Loucy (cell line): ENCODE results near the gene CHI3L2.

Experiments used
- H2AFZ ChIP-seq: fragments of 200-600 bp; sonication (generic); 2 replicates; pipeline ENCODE4 v1.6.0; 2016; ENCODE audit warnings: antibody characterized with exemption, mild to moderate bottlenecking, low read length, moderate library complexity
- H3F3A ChIP-seq: fragments of 200-600 bp; 2 replicates; pipeline ENCODE4 v1.6.0; 2016; ENCODE audit warnings: antibody characterized with exemption, low read depth, mild to moderate bottlenecking
- H3K27me3 ChIP-seq: fragments of 200-600 bp; sonication (generic); 2 replicates; pipeline ENCODE4 v1.6.1; 2014; ENCODE audit warnings: low read length, mild to moderate bottlenecking; ENCODE audit not compliant: insufficient read depth, poor library complexity, severe bottlenecking
- H3K36me3 ChIP-seq: fragments of 200-600 bp; sonication (generic); 2 replicates; pipeline ENCODE4 v1.6.1; 2016; ENCODE audit warnings: low read length; ENCODE audit not compliant: insufficient read depth
- H3K4me1 ChIP-seq: fragments of 200-600 bp; sonication (generic); 2 replicates; pipeline ENCODE4 v1.5.1; 2014; ENCODE audit warnings: low read length, mild to moderate bottlenecking; ENCODE audit not compliant: insufficient read depth, poor library complexity, severe bottlenecking
- H3K4me2 ChIP-seq: fragments of 200-600 bp; sonication (generic); 2 replicates; pipeline ENCODE4 v1.6.0; 2014; ENCODE audit warnings: antibody characterized with exemption, low read length, low read depth, mild to moderate bottlenecking; ENCODE audit not compliant: poor library complexity, severe bottlenecking
- H3K4me3 ChIP-seq: fragments of 200-600 bp; sonication (generic); 2 replicates; pipeline ENCODE4 v1.5.1; 2014; ENCODE audit warnings: low read length, mild to moderate bottlenecking, mixed read lengths; ENCODE audit not compliant: poor library complexity, severe bottlenecking
- H3K79me2 ChIP-seq: fragments of 200-600 bp; sonication (generic); 2 replicates; pipeline ENCODE4 v1.6.1; 2014; ENCODE audit warnings: low read length; ENCODE audit not compliant: insufficient read depth
- H3K9ac ChIP-seq: fragments of 200-600 bp; sonication (generic); 2 replicates; pipeline ENCODE4 v1.6.0; 2014; ENCODE audit warnings: mild to moderate bottlenecking, low read depth, low read length, moderate library complexity; ENCODE audit not compliant: poor library complexity, severe bottlenecking
- H3K9me2 ChIP-seq: fragments of 200-600 bp; sonication (generic); replicated peaks from 2 replicates; pipeline ENCODE4 v1.6.1; 2016; ENCODE audit warnings: low read depth, low read length, mixed read lengths
- H3K9me3 ChIP-seq: fragments of 200-600 bp; sonication (generic); 2 replicates; pipeline ENCODE4 v1.6.1; 2014; ENCODE audit warnings: mild to moderate bottlenecking, antibody characterized with exemption, low read length, low read depth; ENCODE audit not compliant: insufficient read depth
- H4K20me1 ChIP-seq: fragments of 200-600 bp; sonication (generic); 2 replicates; pipeline ENCODE4 v1.6.0; 2014; ENCODE audit warnings: antibody characterized with exemption, low read length, mild to moderate bottlenecking; ENCODE audit not compliant: insufficient read depth, poor library complexity, severe bottlenecking
- CTCF ChIP-seq: fragments of 200-600 bp; sonication (generic); conservative IDR thresholded peaks from 2 replicates; pipeline ENCODE4 v1.5.1; 2014; ENCODE audit warnings: mild to moderate bottlenecking, antibody characterized with exemption, low read length
- EZH2phosphoT487 ChIP-seq: fragments of 200-600 bp; IDR thresholded peaks from 2 replicates; pipeline ENCODE4 v1.6.1; 2018; ENCODE audit warnings: antibody characterized with exemption, mild to moderate bottlenecking, moderate library complexity, borderline replicate concordance

CHI3L2 gene

GRCh38 chr1:111271464-111271801 is 43.9 kb downstream of the CHI3L2 start:
- no peaks in the 10 kb centered on the region for H3F3A ChIP-seq
- H3K36me3 ChIP-seq: no peaks in the 10 kb centered on the region
- H3K9me3 ChIP-seq: no peaks in the 10 kb centered on the region
- no peaks in the 10 kb centered on the region for H3K79me2 ChIP-seq
- H3K4me1 ChIP-seq: no peaks in the 10 kb centered on the region
- H3K9me2 ChIP-seq: no peaks in the 10 kb centered on the region
- H4K20me1 ChIP-seq: no peaks in the 10 kb centered on the region
- H2AFZ ChIP-seq: no peak overlapping the region
- H3K4me2 ChIP-seq: no peak overlapping the region
- H3K4me3 ChIP-seq: no peak overlapping the region
- no peaks in the 10 kb centered on the region for H3K27me3 ChIP-seq
- TF ChIP-seq EZH2phosphoT487 (no peak), CTCF (no peak)
- H3K9ac ChIP-seq: no peak overlapping the region

GRCh38 chr1:111272081-111272480 is 44.6 kb downstream of the CHI3L2 start:
- H4K20me1 ChIP-seq: no peaks in the 10 kb centered on the region
- no peaks in the 10 kb centered on the region for H3F3A ChIP-seq
- no peak overlapping the region for H3K4me2 ChIP-seq
- no peaks in the 10 kb centered on the region for H3K27me3 ChIP-seq
- H2AFZ ChIP-seq: no peak overlapping the region
- H3K4me1 ChIP-seq: no peaks in the 10 kb centered on the region
- H3K4me3 ChIP-seq: no peak overlapping the region
- H3K79me2 ChIP-seq: no peaks in the 10 kb centered on the region
- TF ChIP-seq CTCF: no peak
- no peak for TF ChIP-seq EZH2phosphoT487
- no peaks in the 10 kb centered on the region for H3K36me3 ChIP-seq
- H3K9me2 ChIP-seq: no peaks in the 10 kb centered on the region
- no peak overlapping the region for H3K9ac ChIP-seq
- H3K9me3 ChIP-seq: no peaks in the 10 kb centered on the region

DNA sequence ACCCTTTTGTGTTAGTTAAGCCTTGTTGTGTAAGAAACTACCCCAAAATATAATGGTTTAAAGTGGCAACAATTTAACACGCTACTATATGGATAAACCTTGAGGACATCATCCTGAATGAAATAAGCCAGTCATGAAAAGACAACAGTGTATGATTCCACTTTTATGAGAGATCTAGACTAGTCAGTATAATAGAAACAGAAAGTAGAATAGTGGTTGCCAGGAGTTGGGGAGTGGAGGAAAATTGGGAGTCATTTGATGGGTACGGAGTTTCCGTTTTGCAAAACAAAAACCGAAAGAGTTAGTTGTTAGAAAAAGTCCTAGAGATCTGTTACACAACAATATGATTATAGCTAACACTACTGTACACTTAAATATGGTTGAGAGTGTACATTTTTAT is 47.1 kb downstream of the CHI3L2 start:
- no peak overlapping the region for H3K4me3 ChIP-seq
- no peak for TF ChIP-seq CTCF

More for the DNA sequence above, 47.1 kb downstream of the CHI3L2 start:
- H3K27me3 ChIP-seq: no peaks in the 10 kb centered on the region
- no peaks in the 10 kb centered on the region for H4K20me1 ChIP-seq
- H3K9me2 ChIP-seq: no peaks in the 10 kb centered on the region
- H3K9me3 ChIP-seq: no peaks in the 10 kb centered on the region
- H3F3A ChIP-seq: no peaks in the 10 kb centered on the region
- no peak overlapping the region for H2AFZ ChIP-seq
- no peak overlapping the region for H3K9ac ChIP-seq
- H3K4me2 ChIP-seq: no peak overlapping the region
- H3K4me1 ChIP-seq: no peaks in the 10 kb centered on the region
- H3K79me2 ChIP-seq: no peaks in the 10 kb centered on the region
- no peaks in the 10 kb centered on the region for H3K36me3 ChIP-seq
